ENCODE results near the gene PCDHGB2.
"Not testable (repeated sequence)": the region's sequence is repeated elsewhere in the genome, so short reads cannot be mapped to it uniquely, and the experiment has no call there.

The PCDHGB2 gene

DNA sequence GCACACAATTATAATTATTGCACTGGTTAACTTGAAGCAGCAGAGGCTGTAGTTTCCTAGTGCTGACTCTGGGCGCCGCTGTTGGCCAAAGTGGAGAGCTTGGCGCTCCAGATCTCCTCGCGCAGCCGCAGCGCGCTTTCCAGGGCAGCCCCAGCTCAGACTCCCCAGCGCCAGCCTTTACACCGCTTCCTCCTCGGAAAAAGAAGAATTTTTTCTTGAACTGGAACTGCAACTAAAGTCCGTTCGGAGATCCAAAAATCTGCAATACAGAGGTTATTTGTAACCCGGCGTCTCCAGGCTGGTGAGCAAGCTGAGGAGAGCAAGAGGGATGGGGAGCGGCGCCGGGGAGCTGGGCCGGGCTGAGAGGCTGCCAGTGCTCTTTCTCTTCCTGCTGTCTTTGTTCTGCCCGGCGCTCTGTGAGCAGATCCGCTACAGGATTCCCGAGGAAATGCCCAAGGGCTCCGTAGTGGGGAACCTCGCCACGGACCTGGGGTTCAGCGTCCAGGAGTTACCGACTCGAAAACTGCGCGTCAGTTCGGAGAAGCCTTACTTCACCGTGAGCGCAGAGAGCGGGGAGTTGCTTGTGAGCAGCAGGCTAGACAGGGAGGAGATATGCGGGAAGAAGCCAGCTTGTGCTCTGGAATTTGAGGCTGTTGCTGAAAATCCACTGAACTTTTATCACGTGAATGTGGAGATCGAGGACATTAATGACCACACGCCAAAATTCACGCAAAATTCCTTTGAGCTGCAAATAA lies 27.9 kb downstream of the PCDHGB2 start, which contains the start of gene PCDHGB4:
PCDHGB4 (plus strand) TSS at position 142 of the 755 bp plus-strand sequence; CDS start at position 329, 187 bp downstream.
- DNase-seq, result not testable (repeated sequence)

- no peak for DNase-seq
These were observed 28.9 kb downstream of the PCDHGB2 start for GRCh38 chr5:141388661-141389060.

DNA sequence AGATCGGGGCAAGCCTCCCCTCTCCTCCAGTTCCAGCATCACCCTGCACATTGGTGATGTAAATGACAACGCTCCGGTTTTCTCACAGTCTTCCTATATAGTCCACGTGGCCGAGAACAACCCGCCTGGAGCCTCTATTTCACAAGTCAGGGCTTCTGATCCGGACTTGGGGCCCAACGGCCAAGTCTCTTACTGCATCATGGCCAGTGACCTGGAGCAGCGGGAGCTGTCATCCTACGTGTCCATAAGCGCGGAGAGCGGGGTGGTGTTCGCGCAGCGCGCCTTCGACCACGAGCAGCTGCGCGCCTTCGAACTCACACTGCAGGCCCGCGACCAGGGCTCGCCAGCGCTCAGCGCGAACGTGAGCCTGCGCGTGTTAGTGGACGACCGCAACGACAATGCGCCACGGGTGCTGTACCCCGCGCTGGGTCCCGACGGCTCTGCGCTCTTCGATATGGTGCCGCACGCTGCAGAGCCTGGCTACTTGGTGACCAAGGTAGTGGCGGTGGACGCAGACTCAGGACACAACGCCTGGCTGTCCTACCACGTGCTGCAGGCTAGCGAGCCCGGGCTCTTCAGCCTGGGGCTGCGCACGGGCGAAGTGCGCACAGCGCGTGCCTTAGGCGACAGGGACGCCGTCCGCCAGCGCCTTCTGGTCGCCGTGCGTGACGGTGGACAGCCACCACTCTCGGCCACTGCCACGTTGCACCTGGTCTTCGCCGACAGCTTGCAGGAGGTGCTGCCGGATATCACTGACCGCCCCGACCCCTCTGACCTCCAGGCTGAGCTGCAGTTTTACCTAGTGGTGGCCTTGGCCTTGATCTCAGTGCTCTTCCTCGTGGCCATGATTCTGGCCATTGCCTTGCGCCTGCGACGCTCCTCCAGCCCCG lies 29.6 kb downstream of the PCDHGB2 start:
- DNase-seq, result no peak

DNA sequence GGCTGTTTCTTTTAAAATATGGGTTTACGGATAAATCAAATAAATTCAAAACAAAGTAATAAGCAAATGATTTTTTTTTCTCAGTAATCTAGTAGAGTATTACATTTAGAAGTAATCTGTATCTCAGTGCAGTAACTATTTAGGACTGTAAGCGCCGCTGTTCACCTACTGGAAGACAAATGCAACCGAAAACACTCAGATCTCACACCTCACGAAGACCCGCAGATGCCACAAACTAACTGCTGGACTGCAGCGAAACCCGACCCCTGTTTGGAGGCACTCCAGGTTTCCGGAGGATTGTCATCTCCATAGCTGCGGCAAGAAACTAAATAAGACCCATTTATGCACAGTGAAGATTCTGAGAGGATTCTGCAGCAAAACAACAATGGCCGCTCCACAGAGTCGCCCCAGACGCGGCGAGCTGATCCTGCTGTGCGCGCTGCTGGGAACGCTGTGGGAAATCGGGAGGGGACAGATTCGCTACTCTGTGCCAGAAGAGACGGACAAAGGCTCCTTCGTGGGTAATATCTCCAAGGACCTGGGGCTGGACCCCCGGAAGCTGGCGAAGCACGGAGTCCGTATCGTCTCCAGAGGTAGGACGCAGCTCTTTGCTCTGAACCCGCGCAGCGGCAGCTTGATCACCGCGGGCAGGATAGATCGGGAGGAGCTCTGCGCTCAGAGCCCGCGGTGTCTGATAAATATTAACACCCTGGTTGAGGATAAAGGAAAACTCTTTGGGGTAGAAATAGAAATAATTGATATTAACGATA lies 32.8 kb downstream of the PCDHGB2 start, which contains the start of gene PCDHGA8:
PCDHGA8 (plus strand) TSS at position 205 of the 770 bp plus-strand sequence; CDS start at position 386, 181 bp downstream.
- DNase-seq, result no peak

DNA sequence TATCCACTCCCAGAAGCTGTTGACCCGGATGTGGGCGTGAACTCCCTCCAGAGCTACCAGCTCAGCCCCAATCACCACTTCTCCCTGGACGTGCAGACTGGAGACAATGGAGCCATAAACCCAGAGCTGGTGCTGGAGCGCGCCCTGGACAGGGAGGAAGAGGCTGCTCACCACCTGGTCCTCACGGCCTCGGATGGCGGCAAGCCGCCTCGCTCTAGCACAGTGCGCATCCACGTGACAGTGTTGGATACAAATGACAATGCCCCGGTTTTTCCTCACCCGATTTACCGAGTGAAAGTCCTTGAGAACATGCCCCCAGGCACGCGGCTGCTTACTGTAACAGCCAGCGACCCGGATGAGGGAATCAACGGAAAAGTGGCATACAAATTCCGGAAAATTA lies 33.5 kb downstream of the PCDHGB2 start:
- DNase-seq, result no peak

DNA sequence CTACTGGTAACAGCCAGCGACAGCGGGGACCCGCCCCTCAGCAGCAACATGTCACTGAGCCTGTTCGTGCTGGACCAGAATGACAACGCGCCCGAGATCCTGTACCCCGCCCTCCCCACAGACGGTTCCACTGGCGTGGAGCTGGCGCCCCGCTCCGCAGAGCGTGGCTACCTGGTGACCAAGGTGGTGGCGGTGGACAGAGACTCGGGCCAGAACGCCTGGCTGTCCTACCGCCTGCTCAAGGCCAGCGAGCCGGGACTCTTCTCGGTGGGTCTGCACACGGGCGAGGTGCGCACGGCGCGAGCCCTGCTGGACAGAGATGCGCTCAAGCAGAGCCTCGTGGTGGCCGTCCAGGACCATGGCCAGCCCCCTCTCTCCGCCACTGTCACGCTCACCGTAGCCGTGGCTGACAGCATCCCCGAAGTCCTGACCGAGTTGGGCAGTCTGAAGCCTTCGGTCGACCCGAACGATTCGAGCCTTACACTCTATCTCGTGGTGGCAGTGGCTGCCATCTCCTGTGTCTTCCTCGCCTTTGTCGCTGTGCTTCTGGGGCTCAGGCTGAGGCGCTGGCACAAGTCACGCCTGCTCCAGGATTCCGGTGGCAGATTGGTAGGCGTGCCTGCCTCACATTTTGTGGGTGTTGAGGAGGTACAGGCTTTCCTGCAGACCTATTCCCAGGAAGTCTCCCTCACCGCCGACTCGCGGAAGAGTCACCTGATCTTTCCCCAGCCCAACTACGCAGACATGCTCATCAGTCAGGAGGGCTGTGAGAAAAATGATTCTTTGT lies 34.8 kb downstream of the PCDHGB2 start:
- DNase-seq, result not testable (repeated sequence)

GRCh38 chr5:141397756-141398551 lies 38.2 kb downstream of the PCDHGB2 start, which contains the start of gene PCDHGB5:
Gene PCDHGB5 (plus strand): TSS chr5:141397947. CDS start chr5:141398128, 181 bp downstream.
- DNase-seq, result not testable (repeated sequence)

DNA sequence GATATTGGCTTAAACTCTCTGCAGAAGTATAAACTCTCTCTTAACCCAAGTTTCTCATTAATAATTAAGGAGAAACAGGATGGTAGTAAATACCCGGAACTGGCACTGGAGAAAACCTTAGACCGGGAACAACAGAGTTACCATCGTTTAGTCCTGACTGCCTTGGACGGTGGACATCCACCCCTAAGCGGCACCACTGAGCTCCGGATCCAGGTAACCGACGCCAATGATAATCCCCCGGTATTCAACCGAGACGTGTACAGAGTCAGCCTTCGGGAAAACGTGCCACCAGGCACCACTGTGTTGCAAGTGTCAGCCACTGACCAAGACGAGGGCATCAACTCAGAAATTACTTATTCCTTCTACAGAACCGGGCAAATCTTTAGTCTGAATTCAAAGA lies 38.8 kb downstream of the PCDHGB2 start:
- no peak for DNase-seq

DNA sequence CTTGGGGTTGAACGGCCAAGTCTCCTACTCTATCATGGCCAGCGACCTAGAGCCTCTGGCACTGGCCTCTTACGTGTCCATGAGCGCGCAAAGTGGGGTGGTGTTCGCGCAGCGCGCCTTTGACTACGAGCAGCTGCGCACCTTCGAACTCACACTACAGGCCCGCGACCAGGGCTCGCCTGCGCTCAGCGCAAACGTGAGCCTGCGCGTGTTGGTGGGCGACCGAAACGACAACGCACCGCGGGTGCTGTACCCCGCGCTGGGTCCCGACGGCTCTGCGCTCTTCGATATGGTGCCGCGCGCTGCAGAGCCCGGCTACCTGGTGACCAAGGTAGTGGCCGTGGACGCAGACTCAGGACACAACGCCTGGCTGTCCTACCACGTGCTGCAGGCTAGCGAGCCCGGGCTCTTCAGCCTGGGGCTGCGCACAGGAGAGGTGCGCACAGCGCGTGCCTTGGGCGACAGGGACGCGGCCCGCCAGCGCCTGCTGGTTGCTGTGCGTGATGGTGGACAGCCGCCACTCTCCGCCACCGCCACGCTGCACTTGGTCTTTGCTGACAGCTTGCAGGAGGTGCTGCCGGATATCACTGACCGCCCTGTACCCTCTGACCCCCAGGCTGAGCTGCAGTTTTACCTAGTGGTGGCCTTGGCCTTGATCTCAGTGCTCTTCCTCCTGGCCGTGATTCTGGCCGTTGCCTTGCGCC lies 39.9 kb downstream of the PCDHGB2 start:
- no peak for DNase-seq

GRCh38 chr5:141402553-141403243 lies 42.9 kb downstream of the PCDHGB2 start, which contains the start of gene PCDHGA9:
Gene PCDHGA9 (plus strand): TSS chr5:141402778. CDS start chr5:141402953, 175 bp downstream.
- no peak for DNase-seq

- DNase-seq, result no peak
These were observed 43.6 kb downstream of the PCDHGB2 start for GRCh38 chr5:141403387-141403786.

DNA sequence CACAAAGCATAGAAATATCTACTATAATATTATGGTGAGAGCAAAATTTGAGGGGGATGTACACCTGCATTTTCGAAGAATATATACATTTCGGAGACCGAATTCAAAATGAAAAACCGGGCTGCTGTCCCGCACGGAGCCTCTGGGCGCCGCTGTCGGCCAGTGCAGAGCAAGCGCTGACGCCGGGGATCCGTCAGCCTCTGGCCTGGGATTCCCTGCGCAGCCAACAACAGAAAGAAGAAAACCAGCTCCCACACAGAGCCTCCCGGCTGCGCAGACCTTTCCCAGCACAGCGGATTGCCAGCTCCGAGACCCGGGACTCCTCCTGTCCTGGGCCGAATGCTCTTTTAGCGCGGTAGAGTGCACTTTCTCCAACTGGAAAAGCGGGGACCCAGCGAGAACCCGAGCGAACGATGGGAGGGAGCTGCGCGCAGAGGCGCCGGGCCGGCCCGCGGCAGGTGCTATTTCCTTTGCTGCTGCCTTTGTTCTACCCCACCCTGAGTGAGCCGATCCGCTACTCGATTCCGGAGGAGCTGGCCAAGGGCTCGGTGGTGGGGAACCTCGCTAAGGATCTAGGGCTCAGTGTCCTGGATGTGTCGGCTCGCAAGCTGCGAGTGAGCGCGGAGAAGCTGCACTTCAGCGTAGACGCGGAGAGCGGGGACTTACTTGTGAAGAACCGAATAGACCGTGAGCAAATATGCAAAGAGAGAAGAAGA lies 48.2 kb downstream of the PCDHGB2 start, which contains the start of gene PCDHGB6:
PCDHGB6 (plus strand) TSS at position 232 of the 716 bp plus-strand sequence; CDS start at position 414, 182 bp downstream.
- not testable (repeated sequence) for DNase-seq

- no peak for DNase-seq
These were observed 50.0 kb downstream of the PCDHGB2 start for GRCh38 chr5:141409598-141410306.

GRCh38 chr5:141411575-141411974 lies 51.8 kb downstream of the PCDHGB2 start:
- no peak for DNase-seq

Data from NCI-H345 (cell line).